Activated gamma-delta T cell treated with anti-CD3 and anti-CD28 coated beads, Interleukin-2, amount 50 U/mL, for 16 hours (primary cell): ENCODE data around the gene SMARCC1.
"Not testable (repeated sequence)": the region's sequence is repeated elsewhere in the genome, so short reads cannot be mapped to it uniquely, and the experiment has no call there.

Experiments used
- DNase-seq: peaks from one replicate; pipeline ENCODE4 v3.0.0-alpha.2; 2020; ENCODE audit warnings: low read depth

Gene SMARCC1

GRCh38 chr3:47781685-47782445, at the start of gene SMARCC1:
Gene SMARCC1, minus strand, starts transcription at chr3:47781893. Its CDS starts 96 bp downstream, at chr3:47781797.
- DNase-seq, result peak; percentile 94

GRCh38 chr3:47829482-47829881, 47.8 kb upstream of the SMARCC1 start:
- DNase-seq, result not testable (repeated sequence)

- no peak for DNase-seq
Observed at GRCh38 chr3:47825590-47825989, 43.9 kb upstream of the SMARCC1 start.

DNA sequence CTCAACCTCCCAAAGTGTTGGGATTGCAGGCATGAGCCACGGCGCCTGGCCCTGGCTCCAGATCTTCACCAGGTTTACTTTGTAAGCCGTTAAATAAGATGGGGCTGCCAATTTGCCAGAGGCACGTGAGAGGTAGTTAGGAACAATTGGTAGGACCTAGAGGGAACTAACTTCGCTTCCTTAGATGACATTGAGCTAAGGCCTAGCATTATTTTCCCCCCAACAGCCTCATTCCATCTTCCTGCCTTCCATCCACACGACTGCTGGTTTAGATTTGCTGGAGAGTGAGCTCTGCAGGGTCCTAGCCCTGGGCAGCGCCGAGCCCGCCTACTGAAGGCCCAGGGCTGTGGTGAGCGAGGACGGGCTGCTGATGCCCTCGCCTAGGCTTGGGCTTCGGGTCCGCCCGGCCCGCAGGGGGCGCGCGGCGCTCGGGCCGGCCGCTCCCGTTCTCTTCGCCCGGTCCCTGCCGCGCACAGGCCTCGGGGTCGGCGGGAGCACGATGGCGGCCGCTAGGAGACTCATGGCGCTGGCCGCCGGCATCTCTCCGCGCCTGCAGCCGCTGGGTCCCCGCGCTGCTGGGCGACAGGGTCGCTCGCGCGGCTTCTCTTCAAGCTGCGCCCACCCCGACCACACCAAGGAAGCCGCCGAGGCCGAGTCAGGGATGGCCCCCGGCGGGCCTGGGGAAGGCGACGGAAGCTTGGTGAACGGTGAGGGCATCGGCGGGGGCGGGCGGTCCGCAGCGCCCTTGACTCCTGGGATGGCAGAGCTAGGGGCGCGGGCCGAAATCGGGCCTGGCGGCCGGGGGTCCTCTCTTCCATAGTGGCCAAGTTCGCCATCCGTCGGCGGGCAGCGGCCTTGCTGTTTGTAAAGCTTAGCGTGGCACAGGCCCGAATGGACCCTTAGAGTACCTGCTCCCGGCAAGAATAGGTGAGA, 43.1 kb upstream of the SMARCC1 start:
- DNase-seq, result peak; percentile 64

GRCh38 chr3:47817609-47818008, 35.9 kb upstream of the SMARCC1 start:
- no peak for DNase-seq

- no peak for DNase-seq
Observed at GRCh38 chr3:47813551-47814177, 32.0 kb upstream of the SMARCC1 start.

- DNase-seq, result no peak
Observed at GRCh38 chr3:47804577-47804976, 22.9 kb upstream of the SMARCC1 start.

- peak; percentile 23 for DNase-seq
Observed at GRCh38 chr3:47803480-47804025, 21.9 kb upstream of the SMARCC1 start.

DNA sequence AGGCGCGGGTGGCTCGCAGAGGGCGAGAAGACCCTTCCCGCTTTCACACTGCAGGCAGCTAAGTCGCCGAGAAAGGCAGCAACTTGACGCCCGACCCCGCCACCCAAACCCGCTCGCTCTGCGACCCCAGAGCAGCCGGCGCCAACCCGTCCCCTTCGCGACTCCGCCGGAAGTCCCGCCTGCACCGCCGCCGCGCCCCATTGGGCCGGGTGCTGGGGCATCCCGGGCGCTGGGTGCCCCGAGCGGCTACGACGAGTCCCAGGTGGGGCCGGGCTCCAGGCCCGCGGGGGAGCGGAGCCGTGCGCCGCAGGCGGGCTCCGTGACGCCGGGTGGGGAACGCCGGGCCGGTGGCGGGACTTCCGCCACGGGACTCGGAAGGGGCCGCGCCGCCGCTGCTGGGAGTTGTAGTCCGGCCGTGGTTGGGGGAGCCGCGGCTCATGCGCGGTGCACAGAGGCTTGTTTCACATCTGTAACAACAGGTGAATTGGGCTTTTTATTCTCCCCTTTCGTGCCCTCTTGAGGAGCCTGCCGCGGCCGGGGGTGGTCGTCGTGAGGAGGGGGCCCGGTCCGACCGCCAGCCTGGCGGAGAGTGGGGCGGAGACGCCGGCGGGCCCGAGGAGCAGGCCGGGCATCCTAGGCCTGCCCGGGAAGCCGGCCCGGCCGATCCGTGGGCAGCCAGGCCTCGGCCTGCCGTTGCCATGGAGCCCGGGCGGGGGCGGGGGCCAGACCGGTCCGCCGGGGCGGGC, 21.2 kb upstream of the SMARCC1 start, which contains the start of gene DHX30:
Gene DHX30, plus strand, starts transcription at position 405 of the 746 bp plus-strand sequence. CDS start 7,546 bp downstream, outside the sequence.
- peak; percentile 72 for DNase-seq

GRCh38 chr3:47799733-47800132, 18.0 kb upstream of the SMARCC1 start:
- no peak for DNase-seq

DNA sequence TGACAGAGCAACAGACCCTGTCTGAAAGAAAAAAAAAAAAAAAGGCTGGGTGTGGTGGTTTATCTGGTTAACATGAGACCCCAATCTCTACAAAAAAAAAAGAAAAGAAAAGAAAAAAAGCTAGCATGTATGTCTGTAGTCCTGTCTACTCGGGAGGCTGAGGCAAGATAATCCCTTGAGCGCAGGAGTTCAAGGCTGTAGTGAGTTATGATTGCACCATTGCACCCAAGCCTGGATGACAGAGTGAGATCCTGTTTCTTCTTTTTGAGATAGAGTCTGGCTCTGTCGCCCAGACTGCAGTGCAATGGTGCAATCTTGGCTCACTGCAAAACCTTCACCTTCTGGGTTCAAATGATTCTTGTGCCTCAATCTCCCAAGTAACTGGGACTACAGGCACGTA, 12.9 kb upstream of the SMARCC1 start:
- no peak for DNase-seq

GRCh38 chr3:47792699-47793098, 11.0 kb upstream of the SMARCC1 start:
- no peak for DNase-seq

DNA sequence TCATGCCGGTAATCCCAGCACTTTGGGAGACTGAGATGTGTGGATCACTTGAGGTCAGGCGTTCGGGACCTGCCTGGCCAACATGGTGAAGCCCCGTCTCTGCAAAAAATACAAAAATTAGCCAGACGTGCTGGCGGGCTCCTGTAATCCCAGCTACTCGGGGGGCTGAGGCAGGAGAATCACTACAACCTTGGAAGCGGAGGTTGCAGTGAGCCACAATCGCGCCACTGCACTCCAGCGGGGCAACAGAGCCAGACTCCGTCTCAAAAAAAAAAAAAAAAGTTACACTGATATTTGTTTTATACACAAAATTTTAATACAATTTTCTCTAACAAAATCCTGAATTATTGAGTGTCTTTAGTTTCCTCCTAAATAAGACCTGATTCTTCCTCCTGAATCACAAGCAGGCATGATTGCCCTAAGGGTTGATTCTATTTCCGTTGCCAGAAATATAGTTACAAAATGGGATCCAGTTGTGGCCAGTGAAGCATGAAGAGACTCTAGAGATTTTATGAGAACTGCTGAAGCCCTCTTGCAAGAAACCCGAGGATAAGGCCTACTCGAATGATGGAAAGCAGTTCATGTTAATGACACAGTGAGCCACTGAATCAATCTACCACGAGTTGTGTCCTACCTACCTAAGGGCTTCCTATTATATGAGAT, 9.6 kb upstream of the SMARCC1 start:
- no peak for DNase-seq

DNA sequence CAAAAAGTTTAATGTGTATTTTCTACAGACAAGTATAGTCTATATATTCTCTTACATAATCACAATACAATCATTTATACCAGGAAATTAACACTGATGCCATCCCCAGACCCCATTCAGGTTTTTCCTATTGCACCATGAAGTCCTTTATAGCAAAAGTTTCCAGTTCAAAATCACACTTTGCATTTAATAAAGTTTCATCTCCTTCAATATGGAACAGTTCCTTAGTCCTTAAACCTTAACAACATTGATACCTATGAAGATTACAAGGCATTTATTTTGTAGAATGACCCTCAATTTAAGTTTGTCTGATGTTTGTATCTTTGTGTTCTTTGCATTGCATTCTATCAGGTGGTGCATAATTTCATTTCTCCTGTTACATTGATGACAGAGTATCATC, 2.0 kb upstream of the SMARCC1 start:
- DNase-seq, result no peak

DNA sequence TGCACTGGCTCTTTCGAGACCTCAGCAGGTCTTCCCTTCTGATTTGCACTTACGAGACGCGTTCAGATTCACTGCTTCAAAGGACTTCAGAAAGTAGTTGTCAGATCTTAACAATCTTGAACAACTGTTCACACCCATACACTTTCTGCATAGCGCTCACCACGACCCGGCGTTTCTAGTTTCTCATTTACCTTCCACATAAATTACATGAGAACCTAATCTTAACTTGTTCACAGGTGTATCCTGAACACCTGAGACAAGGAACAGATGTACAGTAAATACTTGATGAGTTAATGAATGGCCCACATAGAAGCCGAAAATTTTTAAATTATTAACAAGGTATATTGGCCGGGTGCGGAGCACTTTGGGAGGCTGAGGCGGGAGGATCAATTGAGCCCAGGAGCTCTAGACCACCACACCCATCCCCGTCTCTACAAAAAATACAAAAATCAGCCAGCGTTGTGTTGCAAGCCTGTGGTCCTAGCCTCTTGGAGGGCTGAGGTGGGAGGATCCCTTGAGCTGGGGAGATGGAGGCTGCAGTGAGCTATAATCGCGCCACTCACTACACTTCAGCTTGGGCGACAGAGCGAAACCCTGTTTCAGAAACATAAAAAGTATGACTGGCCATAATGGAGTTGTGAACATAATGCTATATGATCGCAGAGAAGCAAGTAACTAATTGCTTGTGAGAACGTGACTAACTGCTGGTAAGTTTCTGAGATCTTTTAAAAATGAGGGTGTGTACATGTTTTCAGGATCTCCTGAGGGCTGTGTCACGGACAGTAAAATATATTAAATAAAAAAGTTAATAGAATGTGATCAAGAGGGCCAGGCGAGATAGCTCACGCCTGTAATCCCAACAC, 984 bp upstream of the SMARCC1 start:
- no peak for DNase-seq

- peak; percentile 48 for DNase-seq
Observed at GRCh38 chr3:47780741-47781684, 680 bp downstream of the SMARCC1 start.

- no peak for DNase-seq
Observed at GRCh38 chr3:47778746-47779145, 2.9 kb downstream of the SMARCC1 start.

DNA sequence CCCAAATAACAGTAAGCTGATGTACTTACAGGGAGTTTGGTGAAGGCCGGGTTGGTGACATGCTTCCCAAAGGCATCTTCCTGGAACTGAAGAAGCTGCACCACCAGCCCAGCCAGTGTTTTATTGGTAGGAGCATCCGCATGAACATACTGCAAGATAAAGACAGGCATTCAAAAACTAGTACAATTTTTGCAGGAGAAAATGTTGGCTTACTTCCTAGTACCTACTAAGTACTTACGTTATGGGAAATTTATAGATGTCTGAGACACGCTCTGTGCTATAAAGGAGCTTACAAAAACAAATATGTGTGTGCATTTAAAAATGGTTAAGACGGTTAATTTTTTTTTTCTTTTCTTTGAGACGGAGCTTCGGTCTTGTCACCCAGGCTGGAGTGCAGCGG, 8.9 kb downstream of the SMARCC1 start:
- no peak for DNase-seq

- no peak for DNase-seq
Observed at GRCh38 chr3:47772047-47772446, 9.6 kb downstream of the SMARCC1 start.
